ENCODE data around the gene TMEM51. TPM values are rescaled to one million over a fixed set of nuclear protein-coding genes. Genes with fewer than 3 reads are reported as not detected.

TMEM51 gene
- total RNA-seq, 2 experiments from 2014 or later, result not detected

GRCh38 chr1:15115542-15116330, 37.8 kb upstream of the TMEM51 start:
- Mint-ChIP-seq H3K27ac (no peak overlapping the region), H3K27me3 (peaks cover 7% of the 10 kb centered on the region), H3K9me3 (no peaks in the 10 kb centered on the region), H3K4me3 (no peak overlapping the region), H3K4me1 (ENCODE audit: low read depth) (peaks cover 8% of the 10 kb centered on the region), H3K36me3 (ENCODE audit: low read depth) (no peaks in the 10 kb centered on the region)
- ChIA-PET CTCF (interaction anchor here (0.8 to 1.5 kb wide), 4 partner anchors 13 to 189 kb away, joined by 3 to 6 read pairs (median 3); no protein-coding TSS in a partner anchor), POLR2A (no interaction called here)
- intact Hi-C loops (cut with micrococcal nuclease), result no loop called here
- TF ChIP-seq, protein P1, sequence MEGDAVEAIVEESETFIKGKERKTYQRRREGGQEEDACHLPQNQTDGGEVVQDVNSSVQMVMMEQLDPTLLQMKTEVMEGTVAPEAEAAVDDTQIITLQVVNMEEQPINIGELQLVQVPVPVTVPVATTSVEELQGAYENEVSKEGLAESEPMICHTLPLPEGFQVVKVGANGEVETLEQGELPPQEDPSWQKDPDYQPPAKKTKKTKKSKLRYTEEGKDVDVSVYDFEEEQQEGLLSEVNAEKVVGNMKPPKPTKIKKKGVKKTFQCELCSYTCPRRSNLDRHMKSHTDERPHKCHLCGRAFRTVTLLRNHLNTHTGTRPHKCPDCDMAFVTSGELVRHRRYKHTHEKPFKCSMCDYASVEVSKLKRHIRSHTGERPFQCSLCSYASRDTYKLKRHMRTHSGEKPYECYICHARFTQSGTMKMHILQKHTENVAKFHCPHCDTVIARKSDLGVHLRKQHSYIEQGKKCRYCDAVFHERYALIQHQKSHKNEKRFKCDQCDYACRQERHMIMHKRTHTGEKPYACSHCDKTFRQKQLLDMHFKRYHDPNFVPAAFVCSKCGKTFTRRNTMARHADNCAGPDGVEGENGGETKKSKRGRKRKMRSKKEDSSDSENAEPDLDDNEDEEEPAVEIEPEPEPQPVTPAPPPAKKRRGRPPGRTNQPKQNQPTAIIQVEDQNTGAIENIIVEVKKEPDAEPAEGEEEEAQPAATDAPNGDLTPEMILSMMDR (IDR thresholded peaks at IDR 0.05), result no peak
- ATAC-seq (no peak), DNase-seq (no peak)

- Mint-ChIP-seq H3K27me3 (peaks cover 7% of the 10 kb centered on the region), H3K36me3 (ENCODE audit: low read depth) (no peaks in the 10 kb centered on the region), H3K27ac (no peak overlapping the region), H3K4me1 (ENCODE audit: low read depth) (peaks cover 5% of the 10 kb centered on the region), H3K4me3 (no peak overlapping the region), H3K9me3 (no peaks in the 10 kb centered on the region)
- TF ChIP-seq, protein P1 (IDR thresholded peaks at IDR 0.05), result no peak
- intact Hi-C loops (cut with micrococcal nuclease), result no loop called here
- DNase-seq, result no peak
- no peak for ATAC-seq
- CTCF ChIA-PET, result interaction anchor here (1.0 to 1.2 kb wide), 3 partner anchors 12 to 207 kb away, joined by 3 to 4 read pairs (median 4); no protein-coding TSS in a partner anchor
- POLR2A ChIA-PET, result no interaction called here
Observed at GRCh38 chr1:15116966-15117365, 36.6 kb upstream of the TMEM51 start.

DNA sequence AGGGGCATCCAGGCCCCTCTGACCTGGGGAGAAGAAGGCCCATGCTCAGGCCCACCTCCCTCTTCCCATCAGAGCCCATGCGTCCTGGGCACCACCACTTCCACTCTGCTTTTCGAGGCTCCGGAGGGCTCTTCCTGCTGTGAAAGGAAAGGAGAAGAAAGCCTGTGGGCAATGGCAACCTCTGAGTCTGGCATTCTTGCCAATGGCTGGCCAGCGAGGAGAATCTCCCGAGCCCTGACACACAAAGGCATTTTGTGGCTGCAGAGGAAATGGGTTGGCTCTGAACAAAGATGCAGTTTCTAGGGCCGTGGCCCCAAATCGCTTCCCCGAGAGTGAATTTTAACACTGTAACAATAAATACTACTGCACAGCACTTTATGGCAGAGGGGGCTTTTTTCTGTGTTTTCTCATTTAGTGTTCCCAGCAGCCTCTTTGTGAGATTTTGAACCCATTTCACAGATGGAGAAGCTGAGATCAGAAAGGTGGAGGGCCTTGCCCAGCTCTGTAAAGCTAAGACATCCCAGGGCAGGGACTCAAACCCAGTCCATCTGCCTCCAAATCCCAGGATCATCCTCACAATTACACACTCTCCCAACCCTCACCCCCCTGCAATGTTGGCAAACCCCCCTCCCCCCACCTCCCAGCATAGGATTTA, 35.7 kb upstream of the TMEM51 start:
- ATAC-seq, result no peak
- CTCF ChIA-PET, result interaction anchor here (1.1 to 1.8 kb wide), 3 partner anchors 11 to 186 kb away, joined by 3 to 7 read pairs (median 4); no protein-coding TSS in a partner anchor
- POLR2A ChIA-PET, result no interaction called here
- Mint-ChIP-seq H3K9me3 (no peaks in the 10 kb centered on the region), H3K4me1 (ENCODE audit: low read depth) (no peaks in the 10 kb centered on the region), H3K27me3 (peaks cover 7% of the 10 kb centered on the region), H3K27ac (no peak overlapping the region), H3K4me3 (no peak overlapping the region), H3K36me3 (ENCODE audit: low read depth) (no peaks in the 10 kb centered on the region)
- TF ChIP-seq, protein P1 (IDR thresholded peaks at IDR 0.05), result no peak
- intact Hi-C loops (cut with micrococcal nuclease), result no loop called here
- no peak for DNase-seq

- H3K27ac Mint-ChIP-seq, result no peak overlapping the region
- intact Hi-C loops (cut with micrococcal nuclease), result no loop called here
- H3K4me3 Mint-ChIP-seq, result no peak overlapping the region
- TF ChIP-seq, protein P1 (IDR thresholded peaks at IDR 0.05), result no peak
- H3K9me3 Mint-ChIP-seq, result no peaks in the 10 kb centered on the region
- H3K36me3 Mint-ChIP-seq (ENCODE audit: low read depth), result no peaks in the 10 kb centered on the region
- H3K4me1 Mint-ChIP-seq (ENCODE audit: low read depth), result no peaks in the 10 kb centered on the region
- ChIA-PET CTCF (interaction anchor here (1.8 kb wide), 1 partner anchor 10 kb away, joined by 7 read pairs; no protein-coding TSS in a partner anchor), POLR2A (no interaction called here)
- DNase-seq, result no peak
- peaks cover 7% of the 10 kb centered on the region for H3K27me3 Mint-ChIP-seq
- ATAC-seq, result no peak
Observed at GRCh38 chr1:15118579-15118978, 35.0 kb upstream of the TMEM51 start.
